Mesendoderm (in vitro differentiated cells): ENCODE measurements around the gene JAM3.

ENCODE experiments used
- DNase-seq: peaks from one replicate; pipeline ENCODE4 v3.0.0; 2013
- H2AK5ac ChIP-seq: 2 replicates; pipeline ENCODE4 v1.6.1; 2013; ENCODE audit warnings: low read length, inconsistent platforms
- H2BK120ac ChIP-seq: 2 replicates; pipeline ENCODE4 v1.6.1; 2013; ENCODE audit warnings: low read depth, mild to moderate bottlenecking, low read length, moderate library complexity, mixed read lengths
- H2BK15ac ChIP-seq: replicated peaks from 2 replicates; pipeline ENCODE4 v1.6.1; 2013; ENCODE audit warnings: low read depth, mild to moderate bottlenecking, moderate library complexity
- H2BK5ac ChIP-seq: 2 replicates; pipeline ENCODE4 v1.6.1; 2013; ENCODE audit warnings: low read length, inconsistent platforms
- H3K18ac ChIP-seq: 2 replicates; pipeline ENCODE4 v1.6.1; 2013; ENCODE audit warnings: mild to moderate bottlenecking, low read length, mixed read lengths
- H3K23ac ChIP-seq: one replicate; pipeline ENCODE4 v1.6.1; 2013; ENCODE audit warnings: low read length
- H3K27ac ChIP-seq: 2 replicates; pipeline ENCODE4 v1.5.1; 2013; ENCODE audit warnings: low read depth, mild to moderate bottlenecking, inconsistent platforms, low read length, moderate library complexity
- H3K27me3 ChIP-seq: 2 replicates; pipeline ENCODE4 v1.6.1; 2013; ENCODE audit warnings: low read length, control low read depth, mild to moderate bottlenecking, inconsistent platforms; ENCODE audit not compliant: insufficient read depth, poor library complexity
- H3K36me3 ChIP-seq: 2 replicates; pipeline ENCODE4 v1.6.1; 2013; ENCODE audit warnings: low read length, inconsistent platforms; ENCODE audit not compliant: control insufficient read depth, insufficient read depth
- H3K4ac ChIP-seq: one replicate; pipeline ENCODE4 v1.6.1; 2013; ENCODE audit warnings: low read depth, mild to moderate bottlenecking, low read length, moderate library complexity
- H3K4me1 ChIP-seq: 2 replicates; pipeline ENCODE4 v1.6.1; 2013; ENCODE audit warnings: low read depth, low read length, inconsistent platforms; ENCODE audit not compliant: control insufficient read depth
- H3K4me2 ChIP-seq: 2 replicates; pipeline ENCODE4 v1.6.1; 2013; ENCODE audit warnings: low read length
- H3K4me3 ChIP-seq: 2 replicates; pipeline ENCODE4 v1.5.1; 2013; ENCODE audit warnings: mild to moderate bottlenecking, low read length
- H3K56ac ChIP-seq: one replicate; pipeline ENCODE4 v1.6.1; 2013; ENCODE audit warnings: low read length
- H3K79me1 ChIP-seq: 2 replicates; pipeline ENCODE4 v1.6.1; 2013; ENCODE audit warnings: low read length, inconsistent platforms
- H3K79me2 ChIP-seq: 2 replicates; pipeline ENCODE4 v1.6.1; 2013; ENCODE audit warnings: mild to moderate bottlenecking, low read length; ENCODE audit not compliant: control insufficient read depth, insufficient read depth
- H3K9ac ChIP-seq: 2 replicates; pipeline ENCODE4 v1.6.1; 2013; ENCODE audit warnings: low read length, inconsistent platforms
- H4K5ac ChIP-seq: one replicate; pipeline ENCODE4 v1.6.1; 2013; ENCODE audit warnings: low read length
- H4K8ac ChIP-seq: one replicate; pipeline ENCODE4 v1.6.1; 2013; ENCODE audit warnings: low read depth, mild to moderate bottlenecking, control low read depth, low read length, moderate library complexity
- WGBS: extraction: QIAGEN DNeasy Blood & Tissue Kit; methylation state at CpG from one replicate; pipeline ENCODE4 v1.1.7; 2013; ENCODE audit warnings: low lambda C conversion rate, missing lambda C conversion rate; ENCODE audit not compliant: insufficient coverage; ENCODE audit errors: extremely low coverage; 5-methylcytosine and 5-hydroxymethylcytosine counted together

The JAM3 gene

GRCh38 chr11:134040386-134041302 is 28.2 kb upstream of the JAM3 start:
- no peaks in the 10 kb centered on the region for H3K36me3 ChIP-seq
- H2BK5ac ChIP-seq: no peak overlapping the region
- no peaks in the 10 kb centered on the region for H3K79me1 ChIP-seq
- H3K23ac ChIP-seq: no peak overlapping the region
- no CpG with 5 or more reads among the region's 20 CpGs for WGBS
- H3K79me2 ChIP-seq: no peaks in the 10 kb centered on the region
- H3K4me3 ChIP-seq: no peak overlapping the region
- no peak for DNase-seq
- H2BK15ac ChIP-seq: no peak overlapping the region
- H3K4me1 ChIP-seq: peaks cover 5% of the 10 kb centered on the region
- H3K9ac ChIP-seq: no peak overlapping the region
- H2BK120ac ChIP-seq: no peak overlapping the region
- no peak overlapping the region for H4K5ac ChIP-seq
- H2AK5ac ChIP-seq: no peak overlapping the region
- H3K27ac ChIP-seq: no peak overlapping the region
- no peak overlapping the region for H4K8ac ChIP-seq
- no peak overlapping the region for H3K56ac ChIP-seq
- no peak overlapping the region for H3K18ac ChIP-seq
- H3K4ac ChIP-seq: no peak overlapping the region
- H3K4me2 ChIP-seq: no peak overlapping the region
- H3K27me3 ChIP-seq: no peaks in the 10 kb centered on the region

- no CpG with 5 or more reads among the region's 8 CpGs for WGBS
- Histone ChIP-seq H3K9ac (no peak overlapping the region), H3K18ac (no peak overlapping the region), H3K36me3 (no peaks in the 10 kb centered on the region), H3K79me1 (no peaks in the 10 kb centered on the region), H3K56ac (no peak overlapping the region), H3K4me3 (no peak overlapping the region), H3K27me3 (no peaks in the 10 kb centered on the region), H3K4me2 (no peak overlapping the region), H2AK5ac (no peak overlapping the region), H3K27ac (no peak overlapping the region), H2BK5ac (no peak overlapping the region), H2BK15ac (no peak overlapping the region), H4K8ac (no peak overlapping the region), H3K23ac (no peak overlapping the region), H4K5ac (no peak overlapping the region), H2BK120ac (no peak overlapping the region), H3K4me1 (peaks cover 5% of the 10 kb centered on the region), H3K4ac (no peak overlapping the region), H3K79me2 (no peaks in the 10 kb centered on the region)
- DNase-seq: no peak
Observed at GRCh38 chr11:134041349-134041748, 27.5 kb upstream of the JAM3 start.

GRCh38 chr11:134041791-134042696 is 26.8 kb upstream of the JAM3 start:
- H3K4me3 ChIP-seq: no peak overlapping the region
- H3K18ac ChIP-seq: no peak overlapping the region

GRCh38 chr11:134043821-134044420 is 25.0 kb upstream of the JAM3 start:
- no peak overlapping the region for H3K23ac ChIP-seq
- H2AK5ac ChIP-seq: no peak overlapping the region
- WGBS: no CpG with 5 or more reads among the region's 9 CpGs
- no peak overlapping the region for H3K56ac ChIP-seq
- H3K27me3 ChIP-seq: no peaks in the 10 kb centered on the region
- H3K4ac ChIP-seq: no peak overlapping the region
- H3K4me2 ChIP-seq: no peak overlapping the region
- no peak overlapping the region for H4K8ac ChIP-seq
- no peak overlapping the region for H3K4me3 ChIP-seq
- no peaks in the 10 kb centered on the region for H3K79me2 ChIP-seq
- H3K4me1 ChIP-seq: peaks cover 8% of the 10 kb centered on the region
- no peak overlapping the region for H2BK120ac ChIP-seq
- no peak overlapping the region for H4K5ac ChIP-seq
- no peak overlapping the region for H2BK15ac ChIP-seq
- no peak overlapping the region for H3K18ac ChIP-seq
- no peak overlapping the region for H2BK5ac ChIP-seq
- no peaks in the 10 kb centered on the region for H3K36me3 ChIP-seq
- no peak overlapping the region for H3K9ac ChIP-seq
- H3K27ac ChIP-seq: no peak overlapping the region
- H3K79me1 ChIP-seq: no peaks in the 10 kb centered on the region
- no peak for DNase-seq

More at GRCh38 chr11:134041791-134042696, 26.8 kb upstream of the JAM3 start:
- no peak overlapping the region for H2BK5ac ChIP-seq
- H3K4me1 ChIP-seq: peaks cover 8% of the 10 kb centered on the region
- H3K79me2 ChIP-seq: no peaks in the 10 kb centered on the region
- no peak overlapping the region for H3K4ac ChIP-seq
- H4K5ac ChIP-seq: no peak overlapping the region
- H3K9ac ChIP-seq: no peak overlapping the region
- no peak overlapping the region for H3K4me2 ChIP-seq
- H2BK120ac ChIP-seq: no peak overlapping the region
- no peak overlapping the region for H4K8ac ChIP-seq
- H3K27ac ChIP-seq: no peak overlapping the region
- H3K36me3 ChIP-seq: no peaks in the 10 kb centered on the region
- no peaks in the 10 kb centered on the region for H3K27me3 ChIP-seq
- H3K23ac ChIP-seq: peak overlapping the region; percentile 59
- no peaks in the 10 kb centered on the region for H3K79me1 ChIP-seq
- H2BK15ac ChIP-seq: no peak overlapping the region
- WGBS: no CpG with 5 or more reads among the region's 30 CpGs
- no peak overlapping the region for H3K56ac ChIP-seq
- DNase-seq: no peak
- no peak overlapping the region for H2AK5ac ChIP-seq

- Histone ChIP-seq H3K4me2 (no peak overlapping the region), H2AK5ac (no peak overlapping the region), H2BK120ac (no peak overlapping the region), H3K4me1 (peaks cover 8% of the 10 kb centered on the region), H3K4me3 (no peak overlapping the region), H3K79me1 (no peaks in the 10 kb centered on the region), H3K27me3 (no peaks in the 10 kb centered on the region), H3K56ac (no peak overlapping the region), H2BK5ac (no peak overlapping the region), H3K79me2 (no peaks in the 10 kb centered on the region), H3K18ac (no peak overlapping the region), H3K27ac (no peak overlapping the region), H3K36me3 (no peaks in the 10 kb centered on the region), H3K23ac (no peak overlapping the region), H4K5ac (no peak overlapping the region), H3K4ac (no peak overlapping the region), H4K8ac (no peak overlapping the region), H3K9ac (no peak overlapping the region), H2BK15ac (no peak overlapping the region)
- WGBS: no CpG with 5 or more reads among the region's 16 CpGs
- no peak for DNase-seq
Observed at GRCh38 chr11:134044514-134045284, 24.2 kb upstream of the JAM3 start.
